OCI-LY1 (cell line): ENCODE results near the gene DNAJC7.

Source experiments
- H2AFZ ChIP-seq: fragments of 200-600 bp; sonication (generic), shearing (Covaris generic); 2 replicates; pipeline ENCODE4 v1.6.0; 2014; ENCODE audit warnings: antibody characterized with exemption, mild to moderate bottlenecking, low read length
- H3F3A ChIP-seq: fragments of 200-600 bp; sonication (generic), shearing (Covaris generic); 2 replicates; pipeline ENCODE4 v1.6.0; 2014; ENCODE audit warnings: mild to moderate bottlenecking, antibody characterized with exemption, low read length, moderate library complexity; ENCODE audit not compliant: insufficient read depth
- H3K27ac ChIP-seq: fragments of 200-600 bp; sonication (generic); 2 replicates; pipeline ENCODE4 v1.5.1; 2014; ENCODE audit warnings: low read length, mixed run types, mild to moderate bottlenecking, low read depth; ENCODE audit not compliant: poor library complexity, severe bottlenecking
- H3K27me3 ChIP-seq: fragments of 200-600 bp; sonication (generic); 2 replicates; pipeline ENCODE4 v1.6.0; 2014; ENCODE audit warnings: antibody characterized with exemption, mild to moderate bottlenecking, low read length, moderate library complexity; ENCODE audit not compliant: insufficient read depth
- H3K36me3 ChIP-seq: fragments of 200-600 bp; sonication (generic); 2 replicates; pipeline ENCODE4 v1.6.1; 2014; ENCODE audit warnings: mild to moderate bottlenecking, antibody characterized with exemption, low read length, moderate library complexity, mixed read lengths; ENCODE audit not compliant: insufficient read depth
- H3K4me1 ChIP-seq: fragments of 200-600 bp; sonication (generic); 2 replicates; pipeline ENCODE4 v1.5.1; 2014; ENCODE audit warnings: mild to moderate bottlenecking, low read length, moderate library complexity; ENCODE audit not compliant: insufficient read depth, severe bottlenecking
- H3K4me2 ChIP-seq: fragments of 200-600 bp; sonication (generic), shearing (Covaris generic); 2 replicates; pipeline ENCODE4 v1.6.1; 2014; ENCODE audit warnings: low read length
- H3K4me3 ChIP-seq: fragments of 200-600 bp; sonication (generic); 2 replicates; pipeline ENCODE4 v1.5.1; 2014; ENCODE audit warnings: low read length, low read depth, mild to moderate bottlenecking, mixed read lengths; ENCODE audit not compliant: poor library complexity, severe bottlenecking
- H3K79me2 ChIP-seq: fragments of 200-600 bp; shearing (Covaris generic); 2 replicates; pipeline ENCODE4 v1.6.1; 2016; ENCODE audit warnings: mixed run types, low read length, mixed read lengths; ENCODE audit not compliant: insufficient read depth
- H3K9ac ChIP-seq: fragments of 200-600 bp; sonication (generic), shearing (Covaris generic); 2 replicates; pipeline ENCODE4 v1.6.1; 2014; ENCODE audit warnings: mild to moderate bottlenecking, low read length, mixed read lengths
- H3K9me2 ChIP-seq: fragments of 200-600 bp; sonication (generic), shearing (Covaris generic); 2 replicates; pipeline ENCODE4 v1.6.1; 2014; ENCODE audit warnings: low read depth, mild to moderate bottlenecking, low read length, mixed read lengths
- H3K9me3 ChIP-seq: fragments of 200-600 bp; shearing (Covaris generic); 2 replicates; pipeline ENCODE4 v1.6.1; 2014; ENCODE audit warnings: low read length, mixed read lengths
- H4K20me1 ChIP-seq: fragments of 200-600 bp; sonication (generic), shearing (Covaris generic); 2 replicates; pipeline ENCODE4 v1.6.0; 2016; ENCODE audit warnings: mild to moderate bottlenecking, low read length; ENCODE audit not compliant: insufficient read depth
- EZH2 ChIP-seq: fragments of 200-600 bp; sonication (generic), shearing (Covaris generic); IDR thresholded peaks from 2 replicates; pipeline ENCODE4 v1.8.0; 2017; ENCODE audit warnings: borderline replicate concordance, mixed run types, mild to moderate bottlenecking, antibody characterized with exemption, low read length, moderate library complexity, mixed read lengths
- TF ChIP-seq, protein P1 (sequence below): fragments of 200-600 bp; sonication (generic), shearing (Covaris generic); IDR thresholded peaks from 2 replicates; pipeline ENCODE4 v1.5.1; 2017; ENCODE audit warnings: mild to moderate bottlenecking, antibody characterized with exemption, low read length, moderate library complexity, mixed read lengths

Gene DNAJC7

DNA sequence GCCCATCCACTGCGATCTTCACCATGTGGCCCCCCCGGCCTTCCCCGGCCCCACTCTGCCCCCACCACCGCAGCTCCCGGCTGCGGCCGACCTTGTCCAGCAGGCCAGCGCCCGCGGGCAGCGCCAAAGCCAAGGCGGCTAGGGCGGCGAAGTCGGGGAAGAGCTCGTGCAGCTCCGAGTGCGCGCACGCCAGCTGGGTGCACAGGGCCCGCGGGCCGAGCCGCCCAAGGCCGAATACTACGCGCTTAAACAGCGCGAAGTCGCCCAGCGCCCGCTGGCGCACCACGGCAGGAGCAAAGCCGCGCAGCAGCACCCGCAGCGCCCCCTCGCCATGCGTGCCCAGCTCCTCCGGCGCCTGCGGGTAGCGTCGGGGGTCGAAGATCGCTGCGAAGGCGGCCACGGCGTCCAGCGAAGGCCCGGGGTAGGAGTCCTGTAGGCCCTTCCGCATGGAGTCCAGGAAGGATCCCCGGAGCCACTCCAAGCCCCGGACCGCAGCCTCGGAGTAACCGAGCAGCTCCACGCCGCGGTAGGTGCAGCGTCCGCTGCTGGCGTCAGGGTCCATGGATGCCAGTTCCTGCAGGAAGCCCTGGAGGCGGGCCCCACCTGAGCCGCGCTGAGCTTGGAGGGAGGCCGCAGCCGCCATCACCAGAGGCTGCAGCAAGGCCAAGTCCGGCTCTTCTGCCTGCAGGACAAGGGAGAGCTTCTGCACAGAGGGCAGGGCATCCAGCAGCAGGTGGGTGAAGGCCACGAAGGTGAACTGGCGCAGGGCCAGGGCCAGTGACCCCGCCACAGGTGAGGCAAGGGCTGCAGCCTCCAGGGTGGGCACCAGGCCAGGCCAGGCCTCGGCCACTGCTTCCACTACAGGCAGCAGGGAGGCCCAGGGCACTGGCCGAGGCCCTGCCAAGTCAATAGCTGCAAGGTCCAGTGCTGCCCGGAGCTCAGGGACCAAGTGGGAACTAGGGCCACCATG is 22.8 kb upstream of the DNAJC7 start:
- TF ChIP-seq, protein P1, sequence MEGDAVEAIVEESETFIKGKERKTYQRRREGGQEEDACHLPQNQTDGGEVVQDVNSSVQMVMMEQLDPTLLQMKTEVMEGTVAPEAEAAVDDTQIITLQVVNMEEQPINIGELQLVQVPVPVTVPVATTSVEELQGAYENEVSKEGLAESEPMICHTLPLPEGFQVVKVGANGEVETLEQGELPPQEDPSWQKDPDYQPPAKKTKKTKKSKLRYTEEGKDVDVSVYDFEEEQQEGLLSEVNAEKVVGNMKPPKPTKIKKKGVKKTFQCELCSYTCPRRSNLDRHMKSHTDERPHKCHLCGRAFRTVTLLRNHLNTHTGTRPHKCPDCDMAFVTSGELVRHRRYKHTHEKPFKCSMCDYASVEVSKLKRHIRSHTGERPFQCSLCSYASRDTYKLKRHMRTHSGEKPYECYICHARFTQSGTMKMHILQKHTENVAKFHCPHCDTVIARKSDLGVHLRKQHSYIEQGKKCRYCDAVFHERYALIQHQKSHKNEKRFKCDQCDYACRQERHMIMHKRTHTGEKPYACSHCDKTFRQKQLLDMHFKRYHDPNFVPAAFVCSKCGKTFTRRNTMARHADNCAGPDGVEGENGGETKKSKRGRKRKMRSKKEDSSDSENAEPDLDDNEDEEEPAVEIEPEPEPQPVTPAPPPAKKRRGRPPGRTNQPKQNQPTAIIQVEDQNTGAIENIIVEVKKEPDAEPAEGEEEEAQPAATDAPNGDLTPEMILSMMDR = no peak
- no peak for TF ChIP-seq EZH2
- no peaks in the 10 kb centered on the region for H3F3A ChIP-seq
- no peaks in the 10 kb centered on the region for H4K20me1 ChIP-seq

DNA sequence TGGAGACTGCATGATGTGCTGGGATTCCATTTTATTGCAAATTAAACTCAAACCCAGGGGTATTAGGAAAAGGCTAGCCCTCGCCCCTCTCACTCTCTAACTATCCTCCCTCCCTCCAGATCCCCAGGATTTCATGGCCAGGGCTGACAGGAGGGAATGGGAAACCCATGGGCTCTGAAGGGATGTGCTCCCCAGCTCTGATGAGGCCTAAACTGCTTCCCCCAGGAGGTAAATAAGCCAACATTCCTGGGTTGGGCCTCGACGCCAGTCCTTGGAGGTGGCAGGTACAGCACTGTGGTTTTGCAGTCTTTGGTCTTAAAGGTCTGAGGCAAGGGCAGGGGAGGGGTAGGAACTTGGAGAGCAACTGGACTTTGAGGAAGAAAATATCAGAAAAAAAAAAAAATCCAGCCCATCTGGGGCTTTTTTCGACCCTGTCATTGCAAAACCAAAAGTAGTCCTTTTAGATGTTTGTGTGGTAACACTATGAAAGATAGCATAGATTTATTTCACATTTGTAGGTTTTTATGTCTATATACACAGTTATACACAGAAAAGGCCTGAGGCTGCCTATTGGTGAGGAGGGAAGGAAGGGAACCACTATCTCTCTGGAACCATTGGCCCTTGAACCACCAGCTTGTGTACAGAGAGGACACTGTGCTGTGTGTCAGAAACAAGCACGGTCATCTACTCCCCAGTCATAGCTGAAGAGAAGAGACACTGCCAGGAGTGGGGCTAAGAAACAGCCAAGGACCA is 21.2 kb upstream of the DNAJC7 start:
- H3K79me2 ChIP-seq = no peaks in the 10 kb centered on the region
- no peak overlapping the region for H3K27ac ChIP-seq
- H3K9me2 ChIP-seq = no peaks in the 10 kb centered on the region
- H3F3A ChIP-seq = no peaks in the 10 kb centered on the region
- no peak overlapping the region for H3K4me2 ChIP-seq
- no peaks in the 10 kb centered on the region for H3K27me3 ChIP-seq
- no peak for TF ChIP-seq EZH2
- TF ChIP-seq, protein P1 = no peak
- H3K9ac ChIP-seq = no peak overlapping the region
- no peaks in the 10 kb centered on the region for H4K20me1 ChIP-seq
- peaks cover 4% of the 10 kb centered on the region for H3K4me1 ChIP-seq
- H3K36me3 ChIP-seq = no peaks in the 10 kb centered on the region
- H3K4me3 ChIP-seq = no peak overlapping the region
- H2AFZ ChIP-seq = no peak overlapping the region
- H3K9me3 ChIP-seq = no peaks in the 10 kb centered on the region

More for the DNA sequence above, 22.8 kb upstream of the DNAJC7 start:
- Histone ChIP-seq H2AFZ (no peak overlapping the region), H3K4me1 (no peaks in the 10 kb centered on the region), H3K4me3 (no peak overlapping the region), H3K27me3 (no peaks in the 10 kb centered on the region), H3K4me2 (no peak overlapping the region), H3K9me2 (no peaks in the 10 kb centered on the region), H3K9ac (no peak overlapping the region), H3K36me3 (no peaks in the 10 kb centered on the region), H3K27ac (no peak overlapping the region), H3K79me2 (no peaks in the 10 kb centered on the region), H3K9me3 (no peaks in the 10 kb centered on the region)

- Histone ChIP-seq H3K79me2 (no peaks in the 10 kb centered on the region), H3K27me3 (no peaks in the 10 kb centered on the region; the same call in 1 of the 2 replicates), H3K9me3 (no peaks in the 10 kb centered on the region), H3K36me3 (no peaks in the 10 kb centered on the region), H3K4me3 (no peak overlapping the region), H3K9me2 (no peaks in the 10 kb centered on the region), H3K4me1 (peaks cover 4% of the 10 kb centered on the region), H3K4me2 (no peak overlapping the region), H3K27ac (no peak overlapping the region), H3K9ac (no peak overlapping the region), H2AFZ (no peak overlapping the region), H4K20me1 (no peaks in the 10 kb centered on the region), H3F3A (no peaks in the 10 kb centered on the region)
- TF ChIP-seq EZH2 = no peak
- TF ChIP-seq, protein P1 = no peak
These were observed 16.8 kb upstream of the DNAJC7 start for GRCh38 chr17:42034059-42034458.
